Measurements from ENCODE around the gene FANCM. TPM values are rescaled to one million over a fixed set of nuclear protein-coding genes. Genes with fewer than 3 reads are reported as not detected.

FANCM gene
- total RNA-seq, 2 experiments from 2014 or later = 22.2 to 27.7 TPM

DNA sequence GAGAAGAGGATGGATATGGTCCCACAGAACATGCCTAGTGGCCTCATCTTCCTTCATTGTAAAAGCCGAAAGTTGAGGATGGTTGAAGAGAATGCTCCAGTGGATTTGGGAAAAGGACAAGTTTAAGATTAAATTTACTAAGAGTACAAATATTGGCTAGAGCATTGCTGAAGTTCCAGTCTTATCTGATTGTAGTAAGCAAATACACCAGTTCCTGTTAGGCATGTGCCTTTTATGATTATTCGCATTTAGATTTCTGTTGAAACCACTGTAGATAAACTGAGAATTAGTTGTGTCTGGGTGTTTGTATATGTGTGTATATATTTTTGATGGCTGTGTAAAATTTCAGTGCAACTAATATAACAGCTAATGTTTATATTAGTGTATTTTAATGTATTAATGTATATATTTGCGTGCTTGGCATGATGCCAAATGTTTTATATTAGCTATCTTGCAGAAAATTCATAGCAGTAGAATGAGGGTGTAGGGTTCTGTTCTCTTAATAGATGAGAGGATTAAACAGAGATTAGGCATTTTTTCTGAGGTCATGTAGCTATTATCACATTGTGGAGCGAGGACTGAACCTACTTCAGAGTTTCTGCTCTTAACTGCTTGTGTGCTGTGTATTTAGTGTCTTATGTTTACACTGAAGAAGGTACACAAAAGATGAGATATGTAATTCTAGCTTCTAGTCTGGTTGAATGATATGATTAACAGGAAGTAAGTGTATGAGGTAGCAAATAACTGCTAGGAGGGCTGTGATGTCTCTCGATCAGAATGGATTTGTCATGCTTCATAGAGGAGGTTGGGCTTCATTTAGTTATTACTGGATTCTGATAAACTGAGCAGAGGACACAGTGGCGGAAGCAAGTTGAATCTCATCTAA, 22.6 kb upstream of the FANCM start:
- no peaks in the 10 kb centered on the region for H4K20me1 ChIP-seq (ENCODE audit: insufficient read depth, low read length)
- no peak for TF ChIP-seq EZH2phosphoT487 (IDR thresholded peaks at IDR 0.05; ENCODE audit: borderline replicate concordance, low read depth, low read length)
- TF ChIP-seq, protein P1, sequence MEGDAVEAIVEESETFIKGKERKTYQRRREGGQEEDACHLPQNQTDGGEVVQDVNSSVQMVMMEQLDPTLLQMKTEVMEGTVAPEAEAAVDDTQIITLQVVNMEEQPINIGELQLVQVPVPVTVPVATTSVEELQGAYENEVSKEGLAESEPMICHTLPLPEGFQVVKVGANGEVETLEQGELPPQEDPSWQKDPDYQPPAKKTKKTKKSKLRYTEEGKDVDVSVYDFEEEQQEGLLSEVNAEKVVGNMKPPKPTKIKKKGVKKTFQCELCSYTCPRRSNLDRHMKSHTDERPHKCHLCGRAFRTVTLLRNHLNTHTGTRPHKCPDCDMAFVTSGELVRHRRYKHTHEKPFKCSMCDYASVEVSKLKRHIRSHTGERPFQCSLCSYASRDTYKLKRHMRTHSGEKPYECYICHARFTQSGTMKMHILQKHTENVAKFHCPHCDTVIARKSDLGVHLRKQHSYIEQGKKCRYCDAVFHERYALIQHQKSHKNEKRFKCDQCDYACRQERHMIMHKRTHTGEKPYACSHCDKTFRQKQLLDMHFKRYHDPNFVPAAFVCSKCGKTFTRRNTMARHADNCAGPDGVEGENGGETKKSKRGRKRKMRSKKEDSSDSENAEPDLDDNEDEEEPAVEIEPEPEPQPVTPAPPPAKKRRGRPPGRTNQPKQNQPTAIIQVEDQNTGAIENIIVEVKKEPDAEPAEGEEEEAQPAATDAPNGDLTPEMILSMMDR (conservative IDR thresholded peaks at IDR 0.05; ENCODE audit: low read length) = no peak
- no peak overlapping the region for H2AFZ ChIP-seq (ENCODE audit: low read length)
- H3K4me1 ChIP-seq (ENCODE audit: insufficient read depth, low read length, poor library complexity, severe bottlenecking) = no peaks in the 10 kb centered on the region
- ChIA-PET POLR2A (interaction anchor here (0.6 to 1.3 kb wide), 3 partner anchors 10 to 779 kb away, joined by 3 to 5 read pairs (median 3); no protein-coding TSS in a partner anchor), CTCF (ENCODE audit: unreplicated experiment) (no interaction called here)
- no peak overlapping the region for H3K4me2 ChIP-seq (ENCODE audit: low read length)
- H3K9me2 ChIP-seq (ENCODE audit: insufficient read depth, low read length) = no peaks in the 10 kb centered on the region
- H3K79me2 ChIP-seq (ENCODE audit: insufficient read depth, low read depth, low read length) = no peaks in the 10 kb centered on the region
- H3K27ac ChIP-seq (ENCODE audit: low read depth, low read length, poor library complexity, severe bottlenecking) = no peak overlapping the region
- intact Hi-C loops (cut with micrococcal nuclease; ENCODE audit: unreplicated experiment) = no loop called here
- DNase-seq (ENCODE audit: low spot score) = no peak
- no TSS peak for BruUV-seq (replicated peaks)
- peaks cover 99% of the 10 kb centered on the region for H3K36me3 ChIP-seq (ENCODE audit: insufficient read depth, low read length)
- H3K4me3 ChIP-seq (ENCODE audit: low read depth, low read length, poor library complexity, severe bottlenecking) = no peak overlapping the region
- no peaks in the 10 kb centered on the region for H3K9me3 ChIP-seq (ENCODE audit: low read length)

DNA sequence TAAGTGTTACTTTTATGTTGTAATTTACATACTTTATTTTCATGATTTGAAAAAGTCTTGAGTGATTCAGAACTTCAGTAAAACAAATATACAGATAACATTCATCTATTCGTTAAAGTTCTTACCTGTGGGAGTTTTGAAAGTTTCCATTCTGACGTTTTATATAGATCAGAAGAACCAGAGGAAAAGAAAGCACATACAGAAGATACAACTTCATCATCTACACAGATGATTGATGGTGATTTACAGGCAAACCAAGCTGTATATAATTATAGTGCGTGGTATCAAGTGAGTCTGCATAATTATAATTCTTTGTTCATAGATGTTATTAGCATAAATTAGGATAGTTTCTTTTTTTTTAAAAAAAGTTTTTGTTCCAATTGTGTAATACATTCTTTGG, 21.4 kb upstream of the FANCM start:
- H3K27ac ChIP-seq (ENCODE audit: low read depth, low read length, poor library complexity, severe bottlenecking) = no peak overlapping the region
- no peaks in the 10 kb centered on the region for H3K9me2 ChIP-seq (ENCODE audit: insufficient read depth, low read length)
- no peaks in the 10 kb centered on the region for H3K9me3 ChIP-seq (ENCODE audit: low read length)
- intact Hi-C loops (cut with micrococcal nuclease; ENCODE audit: unreplicated experiment) = no loop called here
- H2AFZ ChIP-seq (ENCODE audit: low read length) = no peak overlapping the region
- ChIA-PET POLR2A (interaction anchor here (0.6 to 1.3 kb wide), 8 partner anchors 8 to 780 kb away, joined by 3 to 7 read pairs (median 3); partner anchors contain the start of gene FKBP3), CTCF (ENCODE audit: unreplicated experiment) (no interaction called here)
- peaks cover 99% of the 10 kb centered on the region for H3K36me3 ChIP-seq (ENCODE audit: insufficient read depth, low read length)
- no peak overlapping the region for H3K4me2 ChIP-seq (ENCODE audit: low read length)
- no peak for TF ChIP-seq EZH2phosphoT487 (IDR thresholded peaks at IDR 0.05; ENCODE audit: borderline replicate concordance, low read depth, low read length)
- TF ChIP-seq, protein P1 (conservative IDR thresholded peaks at IDR 0.05; ENCODE audit: low read length) = no peak
- no peaks in the 10 kb centered on the region for H3K79me2 ChIP-seq (ENCODE audit: insufficient read depth, low read depth, low read length)
- no peaks in the 10 kb centered on the region for H3K4me1 ChIP-seq (ENCODE audit: insufficient read depth, low read length, poor library complexity, severe bottlenecking)
- DNase-seq (ENCODE audit: low spot score) = no peak
- no TSS peak for BruUV-seq (replicated peaks)
- no peak overlapping the region for H3K4me3 ChIP-seq (ENCODE audit: low read depth, low read length, poor library complexity, severe bottlenecking)
- H4K20me1 ChIP-seq (ENCODE audit: insufficient read depth, low read length) = no peaks in the 10 kb centered on the region

DNA sequence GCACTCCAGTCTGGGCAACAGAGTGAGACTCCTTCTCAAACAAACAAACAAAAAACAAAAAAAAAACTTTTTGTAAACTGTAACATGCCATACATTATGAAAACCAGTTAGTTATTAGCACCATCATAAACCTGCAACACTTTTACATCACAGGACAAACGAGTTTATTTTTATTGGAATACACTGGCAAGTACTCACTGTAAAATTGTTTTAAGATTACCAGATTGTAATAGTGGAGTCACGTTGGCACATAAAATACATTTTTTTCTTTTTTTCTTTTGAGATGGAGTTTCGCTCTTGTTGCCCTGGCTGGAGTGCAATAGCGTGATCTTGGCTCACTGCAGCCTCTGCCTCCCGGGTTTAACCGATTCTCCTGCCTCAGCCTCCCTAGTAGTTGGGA, 17.1 kb upstream of the FANCM start:
- H3K4me2 ChIP-seq (ENCODE audit: low read length) = no peak overlapping the region
- TF ChIP-seq, protein P1 (conservative IDR thresholded peaks at IDR 0.05; ENCODE audit: low read length) = no peak
- TF ChIP-seq EZH2phosphoT487 (IDR thresholded peaks at IDR 0.05; ENCODE audit: borderline replicate concordance, low read depth, low read length) = no peak
- H4K20me1 ChIP-seq (ENCODE audit: insufficient read depth, low read length) = no peaks in the 10 kb centered on the region
- no peaks in the 10 kb centered on the region for H3K4me1 ChIP-seq (ENCODE audit: insufficient read depth, low read length, poor library complexity, severe bottlenecking)
- ChIA-PET CTCF (ENCODE audit: unreplicated experiment) (no interaction called here), POLR2A (interaction anchor here (1.3 kb wide), 1 partner anchor 24 kb away, joined by 4 read pairs; no protein-coding TSS in a partner anchor)
- no peak overlapping the region for H3K27ac ChIP-seq (ENCODE audit: low read depth, low read length, poor library complexity, severe bottlenecking)
- no TSS peak for BruUV-seq (replicated peaks)
- no peaks in the 10 kb centered on the region for H3K9me2 ChIP-seq (ENCODE audit: insufficient read depth, low read length)
- no peaks in the 10 kb centered on the region for H3K9me3 ChIP-seq (ENCODE audit: low read length)
- H3K4me3 ChIP-seq (ENCODE audit: low read depth, low read length, poor library complexity, severe bottlenecking) = no peak overlapping the region
- intact Hi-C loops (cut with micrococcal nuclease; ENCODE audit: unreplicated experiment) = no loop called here
- DNase-seq (ENCODE audit: low spot score) = no peak
- H3K79me2 ChIP-seq (ENCODE audit: insufficient read depth, low read depth, low read length) = no peaks in the 10 kb centered on the region
- H3K36me3 ChIP-seq (ENCODE audit: insufficient read depth, low read length) = peaks cover 98% of the 10 kb centered on the region
- H2AFZ ChIP-seq (ENCODE audit: low read length) = no peak overlapping the region
